Thyroid gland (tissue), 4 donors: ENCODE data around the gene ABCC1. TPM values are rescaled to one million over a fixed set of nuclear protein-coding genes. Genes with fewer than 3 reads are reported as not detected.

ENCODE experiments used
- DNase-seq, 2 donors: peaks; one replicate each; pipeline ENCODE4 v3.0.0-alpha.2; 2019
- H3K27ac ChIP-seq, 3 donors: fragments of 200-600 bp; sonication (generic); 1 replicate in 2 of 3; 2 replicates in 1 of 3; pipeline ENCODE4 v1.5.1; 2016 to 2019; ENCODE audit warnings: mild to moderate bottlenecking in 1 of 3, moderate library complexity in 1 of 3
- H3K27me3 ChIP-seq: fragments of 200-600 bp; sonication (generic); one replicate; pipeline ENCODE4 v1.5.1; 2019
- H3K36me3 ChIP-seq, 2 donors: fragments of 200-600 bp; sonication (generic); one replicate each; pipeline ENCODE4 v1.5.1; 2016 to 2019
- H3K4me1 ChIP-seq, 2 donors: fragments of 200-600 bp; sonication (generic); one replicate each; pipeline ENCODE4 v1.5.1; 2017 to 2019
- H3K4me3 ChIP-seq, 3 donors: fragments of 200-600 bp; sonication (generic); replicated peaks in 1 of 3; 1 replicate in 2 of 3; 2 replicates in 1 of 3; pipeline ENCODE4 v1.5.1; 2016; ENCODE audit warnings: mild to moderate bottlenecking in 1 of 3
- H3K9me3 ChIP-seq: fragments of 200-600 bp; sonication (generic); one replicate; pipeline ENCODE4 v1.5.1; 2017
- POLR2A ChIP-seq, 2 donors: fragments of 450-650 bp; IDR thresholded peaks; one replicate each; pipeline ENCODE4 v1.6.1; 2017; ENCODE audit warnings: antibody characterized with exemption in 2 of 2, mild to moderate bottlenecking in 2 of 2, moderate library complexity in 1 of 2
- whole genome bisulfite sequencing, 2 donors: methylation state at CpG; one replicate each; pipeline ENCODE4 v1.1.5; 2017; 5-methylcytosine and 5-hydroxymethylcytosine counted together
- intact Hi-C: fragments of 100-400 bp; cut with DNase I; formaldehyde crosslinking; loops from one replicate; pipeline ENCODE4 v1.15.1; 2023
- total RNA-seq, 4 donors: library from RNA; depleted of rRNA; stranded (reverse); fragments of >200 nt; gene quantifications; one replicate each; pipeline ENCODE4 v1.2.3, GENCODE V29; 2016
- TF ChIP-seq, protein P1 (sequence below), 6 experiments: fragments of 200-600 bp in 3 of 6; fragments of 450-650 bp in 3 of 6; sonication (generic) in 3 of 6; IDR thresholded peaks; one replicate each; pipeline ENCODE4 v1.5.1; 2016 to 2019; ENCODE audit warnings: antibody characterized with exemption in 6 of 6, mild to moderate bottlenecking in 2 of 6, inconsistent platforms in 1 of 6, moderate library complexity in 1 of 6

The ABCC1 gene
- total RNA-seq, 4 donors from 2014 or later = 42.7 to 76.7 (median 70.1) TPM

DNA sequence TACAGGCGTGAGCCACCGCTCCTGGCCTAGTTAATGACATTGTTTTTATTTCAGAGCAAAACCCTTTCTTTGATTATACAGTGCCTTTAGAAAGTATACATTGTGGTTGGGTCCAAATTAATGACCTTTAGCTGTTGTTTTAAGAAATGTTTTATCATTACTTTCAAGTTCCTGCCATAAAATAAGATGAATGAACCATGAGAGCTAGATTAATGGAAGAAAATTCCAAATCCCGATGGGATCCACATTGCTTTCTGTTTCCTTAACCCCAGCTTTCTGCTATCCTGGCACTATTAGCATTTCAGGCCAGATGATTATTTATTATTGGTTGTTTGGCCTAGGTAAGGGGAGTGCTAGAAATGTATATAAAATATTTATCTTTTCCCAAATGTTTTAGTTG is 131.7 kb downstream of the ABCC1 start:
- intact Hi-C loops = loop anchor here (10.0 kb wide), 1 partner anchor 46 kb away; no protein-coding TSS in a partner anchor

DNA sequence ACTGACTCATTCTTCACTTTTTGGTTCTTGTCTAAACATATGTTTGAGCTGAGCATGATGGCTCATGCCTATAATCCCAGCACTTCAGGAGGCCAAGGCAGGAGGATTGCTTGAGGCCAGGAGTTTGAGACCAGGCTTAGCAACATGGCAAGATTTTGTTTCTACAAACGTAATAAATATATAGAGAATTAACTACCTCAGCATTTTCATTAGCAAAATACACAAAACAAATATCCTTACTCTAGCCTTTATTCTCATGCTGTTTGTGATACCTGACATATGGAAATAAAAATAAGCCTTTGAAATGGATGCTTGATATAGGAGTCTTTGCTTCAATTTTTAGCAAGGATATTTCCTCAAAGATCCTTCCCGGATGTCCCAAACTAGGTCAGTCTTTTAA is 132.8 kb downstream of the ABCC1 start:
- intact Hi-C loops = loop anchor here (10.0 kb wide), 1 partner anchor 47 kb away; no protein-coding TSS in a partner anchor
- TF ChIP-seq, protein P1, sequence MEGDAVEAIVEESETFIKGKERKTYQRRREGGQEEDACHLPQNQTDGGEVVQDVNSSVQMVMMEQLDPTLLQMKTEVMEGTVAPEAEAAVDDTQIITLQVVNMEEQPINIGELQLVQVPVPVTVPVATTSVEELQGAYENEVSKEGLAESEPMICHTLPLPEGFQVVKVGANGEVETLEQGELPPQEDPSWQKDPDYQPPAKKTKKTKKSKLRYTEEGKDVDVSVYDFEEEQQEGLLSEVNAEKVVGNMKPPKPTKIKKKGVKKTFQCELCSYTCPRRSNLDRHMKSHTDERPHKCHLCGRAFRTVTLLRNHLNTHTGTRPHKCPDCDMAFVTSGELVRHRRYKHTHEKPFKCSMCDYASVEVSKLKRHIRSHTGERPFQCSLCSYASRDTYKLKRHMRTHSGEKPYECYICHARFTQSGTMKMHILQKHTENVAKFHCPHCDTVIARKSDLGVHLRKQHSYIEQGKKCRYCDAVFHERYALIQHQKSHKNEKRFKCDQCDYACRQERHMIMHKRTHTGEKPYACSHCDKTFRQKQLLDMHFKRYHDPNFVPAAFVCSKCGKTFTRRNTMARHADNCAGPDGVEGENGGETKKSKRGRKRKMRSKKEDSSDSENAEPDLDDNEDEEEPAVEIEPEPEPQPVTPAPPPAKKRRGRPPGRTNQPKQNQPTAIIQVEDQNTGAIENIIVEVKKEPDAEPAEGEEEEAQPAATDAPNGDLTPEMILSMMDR (IDR thresholded peaks at IDR 0.05) = no peak
- TF ChIP-seq POLR2A (IDR thresholded peaks at IDR 0.05) = no peak
- peaks cover 15 to 22% of the 10 kb centered on the region in 2 donors for H3K4me1 ChIP-seq
- peak overlapping the region in 1 of 3 donors; percentile 92 for H3K27ac ChIP-seq
- 92 to 93% methylated on average over 2 of the region's 2 CpGs for WGBS, 2 donors
- no peaks in the 10 kb centered on the region for H3K9me3 ChIP-seq
- no peaks in the 10 kb centered on the region for H3K27me3 ChIP-seq
- peaks cover 52 to 57% of the 10 kb centered on the region in 2 donors for H3K36me3 ChIP-seq
- DNase-seq = no peak
- H3K4me3 ChIP-seq = no peak overlapping the region

More for the DNA sequence above, 131.7 kb downstream of the ABCC1 start:
- peaks cover 18 to 22% of the 10 kb centered on the region in 2 donors for H3K4me1 ChIP-seq
- no peaks in the 10 kb centered on the region for H3K27me3 ChIP-seq
- TF ChIP-seq POLR2A (IDR thresholded peaks at IDR 0.05) = no peak
- TF ChIP-seq, protein P1 (IDR thresholded peaks at IDR 0.05) = no peak
- H3K4me3 ChIP-seq = no peak overlapping the region
- H3K36me3 ChIP-seq = peaks cover 43 to 56% of the 10 kb centered on the region in 2 donors
- WGBS, 2 donors = 90 to 93% methylated on average over 3 of the region's 3 CpGs
- DNase-seq = no peak
- H3K27ac ChIP-seq = peak overlapping the region; percentile 67 to 92 (median 79)
- H3K9me3 ChIP-seq = no peaks in the 10 kb centered on the region

DNA sequence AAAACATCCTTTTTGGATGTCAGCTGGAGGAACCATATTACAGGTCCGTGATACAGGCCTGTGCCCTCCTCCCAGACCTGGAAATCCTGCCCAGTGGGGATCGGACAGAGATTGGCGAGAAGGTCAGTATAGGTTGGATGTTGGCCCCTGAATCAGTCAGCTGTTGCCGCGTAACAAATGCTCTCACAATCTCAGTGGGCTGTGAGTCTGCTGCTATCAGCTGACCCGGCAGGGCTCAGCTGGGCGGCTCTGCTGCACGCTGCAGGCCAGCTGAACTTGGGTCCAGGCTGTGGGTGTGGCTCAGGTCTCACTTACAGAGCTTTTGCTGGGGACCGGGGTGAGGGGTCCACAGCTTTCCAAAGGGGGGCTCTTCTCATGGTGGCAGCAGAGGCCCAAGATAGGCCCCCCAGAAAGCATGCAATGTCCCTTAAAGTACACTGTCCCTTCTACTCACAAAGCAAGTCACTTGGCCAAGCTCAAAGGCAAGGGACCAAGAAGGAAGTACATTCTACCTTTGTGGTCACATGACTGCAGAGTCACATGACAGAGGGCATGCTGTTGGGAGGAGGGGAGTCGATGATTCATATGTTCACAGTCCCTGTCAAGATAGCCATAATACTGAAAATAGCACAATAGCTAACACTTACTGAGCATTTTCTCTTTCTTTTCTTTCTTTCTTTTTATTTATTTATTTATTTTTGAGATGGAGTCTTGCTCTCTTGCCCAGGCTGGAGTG is 134.2 kb downstream of the ABCC1 start:
- 96 to 97% methylated on average over 10 of the region's 10 CpGs for WGBS, 2 donors
- Histone ChIP-seq H3K27me3 (no peaks in the 10 kb centered on the region), H3K4me1 (peaks cover 22 to 27% of the 10 kb centered on the region in 2 donors), H3K27ac (peak overlapping the region in 1 of 3 donors; percentile 25), H3K36me3 (peaks cover 46 to 53% of the 10 kb centered on the region in 2 donors), H3K4me3 (no peak overlapping the region), H3K9me3 (no peaks in the 10 kb centered on the region)
- TF ChIP-seq, protein P1 (IDR thresholded peaks at IDR 0.05) = no peak
- TF ChIP-seq POLR2A (IDR thresholded peaks at IDR 0.05) = no peak
- intact Hi-C loops = loop anchor here (10.0 kb wide), 1 partner anchor 49 kb away; no protein-coding TSS in a partner anchor
- no peak for DNase-seq

DNA sequence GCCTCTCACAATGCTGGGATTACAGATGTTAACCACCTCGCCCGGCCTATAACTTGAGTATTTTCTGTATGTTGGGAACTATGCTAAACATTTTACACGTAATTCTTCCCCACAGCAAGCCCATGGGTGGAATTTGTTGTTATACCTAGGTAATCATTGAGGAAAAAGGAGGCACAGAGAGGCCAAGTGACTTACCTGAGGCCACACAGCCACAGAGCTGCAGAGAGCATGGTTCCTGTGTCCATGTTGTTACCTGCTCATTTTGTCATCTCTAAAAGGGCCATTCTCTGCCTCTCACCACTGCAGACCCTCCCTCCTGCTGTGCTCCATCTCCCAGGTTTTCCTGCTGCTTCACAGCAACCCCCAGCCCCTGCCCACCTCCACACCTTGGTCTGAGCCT is 135.5 kb downstream of the ABCC1 start:
- Histone ChIP-seq H3K27ac (peak overlapping the region in 1 of 3 donors; percentile 25), H3K36me3 (peaks cover 46 to 50% of the 10 kb centered on the region in 2 donors), H3K4me1 (peaks cover 15 to 21% of the 10 kb centered on the region in 2 donors), H3K27me3 (no peaks in the 10 kb centered on the region), H3K9me3 (no peaks in the 10 kb centered on the region), H3K4me3 (no peak overlapping the region)
- 97 to 100% methylated on average over 3 of the region's 3 CpGs for WGBS, 2 donors
- no peak for DNase-seq
- intact Hi-C loops = loop anchor here (10.0 kb wide), 1 partner anchor 50 kb away; no protein-coding TSS in a partner anchor
- no peak for TF ChIP-seq POLR2A (IDR thresholded peaks at IDR 0.05)
- TF ChIP-seq, protein P1 (IDR thresholded peaks at IDR 0.05) = no peak
